GM12878 (cell line): Measurements from ENCODE around the gene PPAN. TPM values are rescaled to one million over a fixed set of nuclear protein-coding genes. Genes with fewer than 3 reads are reported as not detected.

Experiments used
- EGR1 ChIP-seq, 2 experiments: IDR thresholded peaks; 1 replicate in 1 of 2; 2 replicates in 1 of 2; pipeline ENCODE4 v1.6.1; 2011 to 2012; ENCODE audit warnings: low read depth in 2 of 2, low read length in 2 of 2, borderline replicate concordance in 1 of 2, mild to moderate bottlenecking in 1 of 2, moderate library complexity in 1 of 2
- IRF4 ChIP-seq: IDR thresholded peaks from 2 replicates; pipeline ENCODE4 v1.6.1; 2011; ENCODE audit warnings: low read depth, low read length
- NRF1 ChIP-seq: conservative IDR thresholded peaks from 2 replicates; pipeline ENCODE4 v1.6.1; 2011; ENCODE audit warnings: mild to moderate bottlenecking, low read depth, low read length, improper control_type of control experiment
- POLR2A ChIP-seq: IDR thresholded peaks from 2 replicates; pipeline ENCODE4 v1.6.1; 2011; ENCODE audit warnings: low read depth, mild to moderate bottlenecking, low read length
- RUNX3 ChIP-seq: IDR thresholded peaks from 2 replicates; pipeline ENCODE4 v1.6.1; 2012; ENCODE audit warnings: low read length, inconsistent platforms
- YY1 ChIP-seq: IDR thresholded peaks from 2 replicates; pipeline ENCODE4 v1.6.1; 2011; ENCODE audit warnings: low read depth, mild to moderate bottlenecking, low read length
- ZBTB33 ChIP-seq: fragments of 450-650 bp; IDR thresholded peaks from 2 replicates; pipeline ENCODE4 v1.6.1; 2017; ENCODE audit warnings: mild to moderate bottlenecking
- polyA plus RNA-seq, 11 experiments: library from polyadenylated mRNA; depleted of rRNA in 4 of 11; unstranded in 6 of 11; stranded (reverse) in 5 of 11; fragments of >200 nt; fragmentation: Nextera tagmentation in 4 of 11; fragmentation: Illumina TruSeq in 1 of 11; extraction: Ambion mirVana in 4 of 11; extraction: Trizol in 1 of 11; gene quantifications; 1 replicate in 1 of 11; 2 replicates in 10 of 11; pipeline versions ENCODE4 v1.2.1 to v1.2.3, GENCODE V29; 2011 to 2016; ENCODE audit warnings: inconsistent platforms in 2 of 11, missing spikeins in 2 of 11, low read depth in 1 of 11
- total RNA-seq, 4 experiments: library from RNA; depleted of rRNA in 3 of 4; stranded (reverse); fragments of >200 nt in 3 of 4; fragmentation: Illumina TruSeq in 1 of 4; extraction: Trizol in 1 of 4; gene quantifications; 2 replicates each; pipeline versions ENCODE4 v1.2.1 to v1.2.3, GENCODE V29; 2013 to 2021
- TF ChIP-seq, protein P1 (sequence below): fragments of 450-650 bp; IDR thresholded peaks from 2 replicates; pipeline ENCODE4 v1.6.1; 2017; ENCODE audit warnings: low read depth, mild to moderate bottlenecking, moderate library complexity
- TF ChIP-seq, protein P2 (sequence below): IDR thresholded peaks from 2 replicates; pipeline ENCODE4 v1.6.1; 2012; ENCODE audit warnings: low read depth, low read length, improper control_type of control experiment

PPAN gene
- total and polyA plus RNA-seq, 10 of the 15 experiments (the other 5 are each of a cell fraction or from before 2014, with no cell fraction given): 2.1 to 171 (median 108) TPM

DNA sequence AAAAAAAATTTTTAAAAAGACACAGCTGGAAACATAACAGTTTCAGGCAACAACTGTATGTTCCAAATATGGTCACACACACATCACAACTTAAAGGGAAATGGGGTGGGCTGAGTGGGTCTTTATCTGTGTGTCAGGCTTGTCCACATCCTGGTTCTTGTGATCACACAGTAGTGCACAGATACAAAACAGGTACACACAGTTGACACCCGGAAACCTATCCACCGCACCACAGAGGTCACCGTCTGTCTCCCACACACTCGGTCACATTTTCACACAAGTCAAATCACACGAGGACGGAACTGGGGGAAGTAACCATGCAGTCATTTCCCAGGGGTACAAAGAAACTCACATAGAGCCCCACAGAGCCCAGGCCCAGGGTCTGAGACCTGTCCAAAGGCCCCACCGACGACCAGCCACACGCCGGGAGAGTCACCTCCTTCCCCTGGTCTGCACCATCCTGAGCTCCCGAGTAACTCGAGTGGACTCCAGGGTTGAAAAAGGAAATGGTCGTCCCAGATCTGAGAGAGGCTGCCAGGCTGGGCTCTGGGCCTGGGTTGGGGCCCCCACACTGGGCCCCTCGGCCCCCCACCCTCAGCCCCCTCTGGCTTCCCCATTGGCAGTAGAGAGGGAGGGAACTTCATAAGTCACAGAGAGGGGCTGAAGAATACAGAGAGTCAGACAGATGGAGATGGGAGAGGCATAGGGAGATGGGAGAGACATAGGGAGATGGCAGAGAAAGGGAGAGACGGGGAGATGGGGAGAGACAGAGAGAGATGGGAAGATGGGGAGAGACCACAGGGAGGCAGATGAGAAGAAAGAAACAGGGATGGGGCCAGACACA lies 1.3 kb upstream of the PPAN start (continued):
- TF ChIP-seq ZBTB33 (no peak), YY1 (0 out of 2 replicates have a peak, but pooled peaks have one; percentile 30), RUNX3 (peak; percentile 97), EGR1 (IDR thresholded peaks at IDR 0.05; ENCODE audit: borderline replicate concordance in 1 of 2, low read depth in 2 of 2, low read length in 2 of 2) (no peak; a peak in 1 of 3 replicates), IRF4 (peak; percentile 59), POLR2A (peak; percentile 81), NRF1 (no peak)
- TF ChIP-seq, protein P1, sequence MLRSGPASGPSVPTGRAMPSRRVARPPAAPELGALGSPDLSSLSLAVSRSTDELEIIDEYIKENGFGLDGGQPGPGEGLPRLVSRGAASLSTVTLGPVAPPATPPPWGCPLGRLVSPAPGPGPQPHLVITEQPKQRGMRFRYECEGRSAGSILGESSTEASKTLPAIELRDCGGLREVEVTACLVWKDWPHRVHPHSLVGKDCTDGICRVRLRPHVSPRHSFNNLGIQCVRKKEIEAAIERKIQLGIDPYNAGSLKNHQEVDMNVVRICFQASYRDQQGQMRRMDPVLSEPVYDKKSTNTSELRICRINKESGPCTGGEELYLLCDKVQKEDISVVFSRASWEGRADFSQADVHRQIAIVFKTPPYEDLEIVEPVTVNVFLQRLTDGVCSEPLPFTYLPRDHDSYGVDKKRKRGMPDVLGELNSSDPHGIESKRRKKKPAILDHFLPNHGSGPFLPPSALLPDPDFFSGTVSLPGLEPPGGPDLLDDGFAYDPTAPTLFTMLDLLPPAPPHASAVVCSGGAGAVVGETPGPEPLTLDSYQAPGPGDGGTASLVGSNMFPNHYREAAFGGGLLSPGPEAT: no peak
- TF ChIP-seq, protein P2, sequence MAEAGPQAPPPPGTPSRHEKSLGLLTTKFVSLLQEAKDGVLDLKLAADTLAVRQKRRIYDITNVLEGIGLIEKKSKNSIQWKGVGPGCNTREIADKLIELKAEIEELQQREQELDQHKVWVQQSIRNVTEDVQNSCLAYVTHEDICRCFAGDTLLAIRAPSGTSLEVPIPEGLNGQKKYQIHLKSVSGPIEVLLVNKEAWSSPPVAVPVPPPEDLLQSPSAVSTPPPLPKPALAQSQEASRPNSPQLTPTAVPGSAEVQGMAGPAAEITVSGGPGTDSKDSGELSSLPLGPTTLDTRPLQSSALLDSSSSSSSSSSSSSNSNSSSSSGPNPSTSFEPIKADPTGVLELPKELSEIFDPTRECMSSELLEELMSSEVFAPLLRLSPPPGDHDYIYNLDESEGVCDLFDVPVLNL: no peak
